ENCODE results near the gene SLC24A5. TPM values are rescaled to one million over a fixed set of nuclear protein-coding genes. Genes with fewer than 3 reads are reported as not detected.

The SLC24A5 gene
- total RNA-seq, 1 experiment from 2014 or later = not detected

DNA sequence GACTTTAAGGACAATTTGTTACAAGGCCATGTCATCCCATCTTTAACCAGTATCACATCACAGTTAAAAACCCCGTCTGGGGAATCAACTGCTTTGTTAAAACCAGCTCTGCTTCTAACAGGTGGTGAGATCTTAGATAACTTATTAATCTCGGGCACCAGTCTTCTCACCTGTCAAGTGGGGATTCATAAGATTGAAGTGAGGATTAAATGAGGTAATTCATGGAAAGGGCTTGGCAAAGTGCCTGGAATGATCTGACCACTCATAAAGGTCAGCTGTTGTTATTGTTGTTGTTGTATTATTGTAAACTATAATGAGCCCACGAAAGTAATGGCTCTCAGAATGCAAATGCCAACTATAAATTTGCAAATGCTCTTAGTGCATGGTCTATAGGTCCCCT is 30.1 kb upstream of the SLC24A5 start:
- no peak overlapping the region for H3K4me3 Mint-ChIP-seq (ENCODE audit: unreplicated experiment)
- no TSS peak for BruUV-seq (replicated peaks)
- no peaks in the 10 kb centered on the region for H3K9me3 Mint-ChIP-seq (ENCODE audit: unreplicated experiment)
- no peak for DNase-seq
- Histone ChIP-seq H3K27me3 (replicated peaks; ENCODE audit: control insufficient read depth, insufficient read depth, low read length) (no peaks in the 10 kb centered on the region), H3K9me3 (no peaks in the 10 kb centered on the region), H3K4me1 (no peaks in the 10 kb centered on the region), H3K36me3 (ENCODE audit: control insufficient read depth, insufficient read depth, low read length) (no peaks in the 10 kb centered on the region), H3K4me3 (ENCODE audit: low read depth, low read length) (no peak overlapping the region)
- ChIA-PET CTCF (no interaction called here), POLR2A (no interaction called here)
- TF ChIP-seq, protein P1, sequence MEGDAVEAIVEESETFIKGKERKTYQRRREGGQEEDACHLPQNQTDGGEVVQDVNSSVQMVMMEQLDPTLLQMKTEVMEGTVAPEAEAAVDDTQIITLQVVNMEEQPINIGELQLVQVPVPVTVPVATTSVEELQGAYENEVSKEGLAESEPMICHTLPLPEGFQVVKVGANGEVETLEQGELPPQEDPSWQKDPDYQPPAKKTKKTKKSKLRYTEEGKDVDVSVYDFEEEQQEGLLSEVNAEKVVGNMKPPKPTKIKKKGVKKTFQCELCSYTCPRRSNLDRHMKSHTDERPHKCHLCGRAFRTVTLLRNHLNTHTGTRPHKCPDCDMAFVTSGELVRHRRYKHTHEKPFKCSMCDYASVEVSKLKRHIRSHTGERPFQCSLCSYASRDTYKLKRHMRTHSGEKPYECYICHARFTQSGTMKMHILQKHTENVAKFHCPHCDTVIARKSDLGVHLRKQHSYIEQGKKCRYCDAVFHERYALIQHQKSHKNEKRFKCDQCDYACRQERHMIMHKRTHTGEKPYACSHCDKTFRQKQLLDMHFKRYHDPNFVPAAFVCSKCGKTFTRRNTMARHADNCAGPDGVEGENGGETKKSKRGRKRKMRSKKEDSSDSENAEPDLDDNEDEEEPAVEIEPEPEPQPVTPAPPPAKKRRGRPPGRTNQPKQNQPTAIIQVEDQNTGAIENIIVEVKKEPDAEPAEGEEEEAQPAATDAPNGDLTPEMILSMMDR (IDR thresholded peaks at IDR 0.05; ENCODE audit: insufficient read depth in 1 of 2, low read depth in 1 of 2, low read length in 1 of 2, severe bottlenecking in 1 of 2, unreplicated experiment in 1 of 2) = no peak
- no peaks in the 10 kb centered on the region for H3K36me3 Mint-ChIP-seq (ENCODE audit: insufficient read depth, unreplicated experiment)
- intact Hi-C loops (cut with micrococcal nuclease; ENCODE audit: unreplicated experiment) = no loop called here
- H3K4me1 Mint-ChIP-seq (ENCODE audit: low read depth, unreplicated experiment) = no peaks in the 10 kb centered on the region
- H3K27me3 Mint-ChIP-seq (ENCODE audit: insufficient read depth, unreplicated experiment) = peaks cover 20% of the 10 kb centered on the region
- no peak overlapping the region for H3K27ac Mint-ChIP-seq (ENCODE audit: unreplicated experiment)

DNA sequence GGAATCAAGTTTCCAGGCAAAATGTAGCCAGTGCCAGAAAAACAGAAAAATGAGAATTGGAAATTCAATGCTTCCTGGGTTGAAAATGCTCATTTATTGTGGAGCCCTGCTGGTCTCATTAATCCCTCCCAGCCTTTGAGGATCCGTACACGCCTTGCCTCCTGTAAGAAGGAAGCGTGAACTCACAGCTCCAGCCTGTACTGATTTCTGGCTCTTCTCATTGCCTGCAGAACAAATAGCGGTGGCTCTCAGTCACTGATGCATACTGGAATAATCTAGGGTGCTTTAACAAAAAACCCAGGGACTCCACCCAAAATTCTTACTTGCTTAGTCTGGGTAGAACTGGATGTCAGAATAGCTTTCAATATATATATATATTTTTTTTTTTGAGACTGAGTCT is 29.3 kb upstream of the SLC24A5 start:
- Mint-ChIP-seq H3K27me3 (ENCODE audit: insufficient read depth, unreplicated experiment) (peaks cover 19% of the 10 kb centered on the region), H3K4me1 (ENCODE audit: low read depth, unreplicated experiment) (no peaks in the 10 kb centered on the region), H3K27ac (ENCODE audit: unreplicated experiment) (no peak overlapping the region), H3K9me3 (ENCODE audit: unreplicated experiment) (no peaks in the 10 kb centered on the region), H3K36me3 (ENCODE audit: insufficient read depth, unreplicated experiment) (no peaks in the 10 kb centered on the region), H3K4me3 (ENCODE audit: unreplicated experiment) (no peak overlapping the region)
- DNase-seq = no peak
- intact Hi-C loops (cut with micrococcal nuclease; ENCODE audit: unreplicated experiment) = no loop called here
- TF ChIP-seq, protein P1 (IDR thresholded peaks at IDR 0.05; ENCODE audit: insufficient read depth in 1 of 2, low read depth in 1 of 2, low read length in 1 of 2, severe bottlenecking in 1 of 2, unreplicated experiment in 1 of 2) = no peak
- CTCF ChIA-PET = no interaction called here
- Histone ChIP-seq H3K27me3 (replicated peaks; ENCODE audit: control insufficient read depth, insufficient read depth, low read length) (no peaks in the 10 kb centered on the region), H3K9me3 (no peaks in the 10 kb centered on the region), H3K36me3 (ENCODE audit: control insufficient read depth, insufficient read depth, low read length) (no peaks in the 10 kb centered on the region), H3K4me1 (no peaks in the 10 kb centered on the region), H3K4me3 (ENCODE audit: low read depth, low read length) (no peak overlapping the region)
- no TSS peak for BruUV-seq (replicated peaks)
- POLR2A ChIA-PET = no interaction called here

DNA sequence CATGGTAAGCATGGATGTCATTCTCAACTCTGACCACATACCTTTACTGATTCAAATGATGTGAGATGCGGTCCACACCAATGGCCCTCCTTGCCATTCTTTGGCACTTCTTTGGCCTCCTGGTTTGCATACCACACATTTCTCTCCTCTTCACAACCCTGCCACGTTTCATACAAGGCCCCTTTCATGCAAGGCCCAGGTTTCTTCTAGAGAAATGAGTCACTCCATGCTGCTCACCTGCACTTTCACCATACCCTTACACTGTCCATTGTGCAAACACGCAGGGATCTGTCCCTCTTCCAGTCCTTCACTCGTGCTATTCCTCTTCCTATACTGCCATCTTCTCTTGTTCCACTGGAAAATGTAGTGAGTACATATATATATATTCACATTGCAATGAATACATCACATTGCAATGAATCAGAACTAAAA is 24.4 kb upstream of the SLC24A5 start:
- Mint-ChIP-seq H3K4me3 (ENCODE audit: unreplicated experiment) (no peak overlapping the region), H3K27ac (ENCODE audit: unreplicated experiment) (no peak overlapping the region), H3K27me3 (ENCODE audit: insufficient read depth, unreplicated experiment) (peaks cover 14% of the 10 kb centered on the region), H3K4me1 (ENCODE audit: low read depth, unreplicated experiment) (no peaks in the 10 kb centered on the region), H3K36me3 (ENCODE audit: insufficient read depth, unreplicated experiment) (no peaks in the 10 kb centered on the region), H3K9me3 (ENCODE audit: unreplicated experiment) (no peaks in the 10 kb centered on the region)
- DNase-seq = no peak
- intact Hi-C loops (cut with micrococcal nuclease; ENCODE audit: unreplicated experiment) = no loop called here
- POLR2A ChIA-PET = no interaction called here
- no peaks in the 10 kb centered on the region for H3K4me1 ChIP-seq
- no peaks in the 10 kb centered on the region for H3K27me3 ChIP-seq (replicated peaks; ENCODE audit: control insufficient read depth, insufficient read depth, low read length)
- CTCF ChIA-PET = no interaction called here
- H3K36me3 ChIP-seq (ENCODE audit: control insufficient read depth, insufficient read depth, low read length) = no peaks in the 10 kb centered on the region
- H3K9me3 ChIP-seq = no peaks in the 10 kb centered on the region
- TF ChIP-seq, protein P1 (IDR thresholded peaks at IDR 0.05; ENCODE audit: insufficient read depth in 1 of 2, low read depth in 1 of 2, low read length in 1 of 2, severe bottlenecking in 1 of 2, unreplicated experiment in 1 of 2) = no peak
- no TSS peak for BruUV-seq (replicated peaks)
- H3K4me3 ChIP-seq (ENCODE audit: low read depth, low read length) = no peak overlapping the region
